ENCODE measurements around the gene NME4.

GRCh38 chr16:414395-415169 is 17.6 kb downstream of the NME4 start:
- no peak for TF ChIP-seq POLR2A (IDR thresholded peaks at IDR 0.05; ENCODE audit: low read depth, low read length)
- TF ChIP-seq POLR2AphosphoS5 (IDR thresholded peaks at IDR 0.05; ENCODE audit: low read depth, low read length) = no peak
- TF ChIP-seq TAF1 (IDR thresholded peaks at IDR 0.05; ENCODE audit: borderline replicate concordance, low read depth, low read length) = no peak

All from GM12892 (cell line).